Measurements from ENCODE around the gene ZNF641. TPM values are rescaled to one million over a fixed set of nuclear protein-coding genes. Genes with fewer than 3 reads are reported as not detected.
A peak's percentile ranks its signal among the peaks of the same experiment; 100 is the strongest.

ZNF641 gene
- total RNA-seq, 1 experiment from 2014 or later = 12.0 TPM

DNA sequence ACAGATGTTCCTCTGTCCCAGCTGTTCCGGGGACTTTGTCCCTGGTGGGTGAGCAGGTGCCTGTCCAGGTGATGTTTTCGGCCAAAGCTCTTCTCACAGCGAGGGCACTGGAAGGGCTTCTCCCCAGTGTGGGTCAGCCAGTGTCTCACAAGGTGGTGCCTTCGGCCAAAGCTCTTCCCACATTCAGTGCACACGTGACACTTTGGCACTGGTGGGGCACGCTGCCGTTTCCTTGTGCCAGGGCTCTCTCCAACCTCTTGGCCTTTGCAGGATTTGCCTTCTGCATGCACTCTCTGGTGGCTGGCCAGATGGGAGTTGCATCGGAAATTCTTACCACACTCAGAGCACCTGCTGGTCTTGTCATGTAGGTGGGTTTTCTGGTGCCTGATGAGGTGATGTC lies 7.7 kb downstream of the ZNF641 start:
- no peak for DNase-seq (ENCODE audit: unreplicated experiment)
- intact Hi-C loops (cut with micrococcal nuclease) = no loop called here
- Mint-ChIP-seq H3K4me1 (ENCODE audit: insufficient read depth, unreplicated experiment) (no peaks in the 10 kb centered on the region), H3K36me3 (ENCODE audit: insufficient read depth, unreplicated experiment) (peaks cover 20% of the 10 kb centered on the region), H3K27ac (ENCODE audit: low read depth, unreplicated experiment) (no peak overlapping the region), H3K9me3 (ENCODE audit: unreplicated experiment) (no peaks in the 10 kb centered on the region), H3K4me3 (ENCODE audit: unreplicated experiment) (no peak overlapping the region), H3K27me3 (ENCODE audit: insufficient read depth, unreplicated experiment) (no peaks in the 10 kb centered on the region)
- ChIA-PET POLR2A (no interaction called here), CTCF (no interaction called here)
- BruUV-seq (replicated peaks) = no TSS peak
- TF ChIP-seq, protein P1, sequence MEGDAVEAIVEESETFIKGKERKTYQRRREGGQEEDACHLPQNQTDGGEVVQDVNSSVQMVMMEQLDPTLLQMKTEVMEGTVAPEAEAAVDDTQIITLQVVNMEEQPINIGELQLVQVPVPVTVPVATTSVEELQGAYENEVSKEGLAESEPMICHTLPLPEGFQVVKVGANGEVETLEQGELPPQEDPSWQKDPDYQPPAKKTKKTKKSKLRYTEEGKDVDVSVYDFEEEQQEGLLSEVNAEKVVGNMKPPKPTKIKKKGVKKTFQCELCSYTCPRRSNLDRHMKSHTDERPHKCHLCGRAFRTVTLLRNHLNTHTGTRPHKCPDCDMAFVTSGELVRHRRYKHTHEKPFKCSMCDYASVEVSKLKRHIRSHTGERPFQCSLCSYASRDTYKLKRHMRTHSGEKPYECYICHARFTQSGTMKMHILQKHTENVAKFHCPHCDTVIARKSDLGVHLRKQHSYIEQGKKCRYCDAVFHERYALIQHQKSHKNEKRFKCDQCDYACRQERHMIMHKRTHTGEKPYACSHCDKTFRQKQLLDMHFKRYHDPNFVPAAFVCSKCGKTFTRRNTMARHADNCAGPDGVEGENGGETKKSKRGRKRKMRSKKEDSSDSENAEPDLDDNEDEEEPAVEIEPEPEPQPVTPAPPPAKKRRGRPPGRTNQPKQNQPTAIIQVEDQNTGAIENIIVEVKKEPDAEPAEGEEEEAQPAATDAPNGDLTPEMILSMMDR (IDR thresholded peaks at IDR 0.05; ENCODE audit: unreplicated experiment) = no peak

- no peaks in the 10 kb centered on the region for H3K9me3 Mint-ChIP-seq (ENCODE audit: unreplicated experiment)
- no peak for DNase-seq (ENCODE audit: unreplicated experiment)
- no peaks in the 10 kb centered on the region for H3K4me1 Mint-ChIP-seq (ENCODE audit: insufficient read depth, unreplicated experiment)
- ChIA-PET POLR2A (interaction anchor here (1.2 kb wide), 1 partner anchor 9 kb away, joined by 3 read pairs; the partner anchor contains the start of gene ZNF641), CTCF (no interaction called here)
- intact Hi-C loops (cut with micrococcal nuclease) = no loop called here
- H3K27me3 Mint-ChIP-seq (ENCODE audit: insufficient read depth, unreplicated experiment) = no peaks in the 10 kb centered on the region
- TF ChIP-seq, protein P1 (IDR thresholded peaks at IDR 0.05; ENCODE audit: unreplicated experiment) = no peak
- H3K36me3 Mint-ChIP-seq (ENCODE audit: insufficient read depth, unreplicated experiment) = peaks cover 13% of the 10 kb centered on the region
- no TSS peak for BruUV-seq (replicated peaks)
- H3K4me3 Mint-ChIP-seq (ENCODE audit: unreplicated experiment) = no peak overlapping the region
- no peak overlapping the region for H3K27ac Mint-ChIP-seq (ENCODE audit: low read depth, unreplicated experiment)
These were observed 9.8 kb downstream of the ZNF641 start for GRCh38 chr12:48340943-48341342.

DNA sequence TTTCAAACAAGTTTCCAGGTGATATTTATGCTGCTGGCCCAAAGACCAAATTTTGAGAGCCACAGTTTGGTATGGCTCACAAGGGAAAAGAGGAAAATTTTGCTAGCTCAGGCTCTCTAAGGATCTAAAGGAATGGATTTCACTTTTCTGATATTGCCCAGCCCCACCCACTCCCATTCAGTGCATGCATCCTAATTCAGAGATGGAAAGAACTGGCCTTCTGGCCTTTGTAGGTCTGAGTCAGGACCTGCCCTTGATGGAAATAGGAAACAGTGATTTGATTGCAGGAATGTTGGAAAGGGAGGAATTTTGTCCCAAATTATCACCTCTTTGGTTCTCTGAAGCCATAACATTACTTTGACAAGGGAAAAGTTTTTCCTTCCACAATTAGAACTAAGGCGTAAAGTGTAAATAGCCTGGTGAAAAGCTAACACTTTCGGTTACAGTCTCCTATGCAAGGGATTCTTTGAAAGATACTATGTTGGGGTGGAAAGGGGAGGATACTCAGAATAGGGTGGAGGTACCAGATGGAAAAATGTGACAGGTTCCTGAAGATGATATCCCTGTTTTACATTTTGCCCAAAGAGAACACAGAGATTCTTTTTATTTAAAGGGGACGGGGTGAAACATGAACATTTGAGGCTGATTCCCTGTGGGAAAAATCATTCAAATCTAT lies 11.1 kb downstream of the ZNF641 start:
- ChIA-PET POLR2A (no interaction called here), CTCF (interaction anchor here (0.8 kb wide), 1 partner anchor 541 kb away, joined by 3 read pairs; no protein-coding TSS in a partner anchor)
- H3K4me1 Mint-ChIP-seq (ENCODE audit: insufficient read depth, unreplicated experiment) = no peaks in the 10 kb centered on the region
- H3K27me3 Mint-ChIP-seq (ENCODE audit: insufficient read depth, unreplicated experiment) = no peaks in the 10 kb centered on the region
- no peak overlapping the region for H3K4me3 Mint-ChIP-seq (ENCODE audit: unreplicated experiment)
- no peak overlapping the region for H3K27ac Mint-ChIP-seq (ENCODE audit: low read depth, unreplicated experiment)
- H3K9me3 Mint-ChIP-seq (ENCODE audit: unreplicated experiment) = no peaks in the 10 kb centered on the region
- TF ChIP-seq, protein P1 (IDR thresholded peaks at IDR 0.05; ENCODE audit: unreplicated experiment) = no peak
- peaks cover 2% of the 10 kb centered on the region for H3K36me3 Mint-ChIP-seq (ENCODE audit: insufficient read depth, unreplicated experiment)
- BruUV-seq (replicated peaks) = no TSS peak
- DNase-seq (ENCODE audit: unreplicated experiment) = no peak
- intact Hi-C loops (cut with micrococcal nuclease) = no loop called here

DNA sequence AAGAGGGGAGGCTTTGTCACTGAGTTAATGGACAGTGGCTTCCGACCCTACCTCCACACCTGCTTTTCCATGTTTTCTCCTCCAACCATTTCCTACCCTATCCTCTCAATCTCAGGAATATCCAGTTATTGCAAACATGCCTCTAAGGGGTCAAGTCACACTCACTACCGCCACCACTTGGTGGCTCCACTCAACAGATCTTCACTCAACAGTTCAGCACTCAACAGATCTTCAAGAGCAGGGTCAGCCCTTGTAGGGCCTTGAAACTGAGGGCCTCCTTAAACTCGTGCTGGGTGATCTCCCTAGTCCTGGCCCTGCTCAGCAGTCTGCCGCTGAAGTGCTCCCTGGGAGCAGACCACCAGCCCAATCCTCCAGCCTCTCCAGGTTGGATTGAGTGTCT lies 14.2 kb downstream of the ZNF641 start:
- no peak overlapping the region for H3K4me3 Mint-ChIP-seq (ENCODE audit: unreplicated experiment)
- no peaks in the 10 kb centered on the region for H3K9me3 Mint-ChIP-seq (ENCODE audit: unreplicated experiment)
- POLR2A ChIA-PET = no interaction called here
- intact Hi-C loops (cut with micrococcal nuclease) = no loop called here
- TF ChIP-seq, protein P1 (IDR thresholded peaks at IDR 0.05; ENCODE audit: unreplicated experiment) = no peak
- no peak overlapping the region for H3K27ac Mint-ChIP-seq (ENCODE audit: low read depth, unreplicated experiment)
- no TSS peak for BruUV-seq (replicated peaks)
- no peaks in the 10 kb centered on the region for H3K27me3 Mint-ChIP-seq (ENCODE audit: insufficient read depth, unreplicated experiment)
- CTCF ChIA-PET = interaction anchor here (0.6 kb wide), 1 partner anchor 10 kb away, joined by 3 read pairs; no protein-coding TSS in a partner anchor
- DNase-seq (ENCODE audit: unreplicated experiment) = peak; percentile 18
- H3K4me1 Mint-ChIP-seq (ENCODE audit: insufficient read depth, unreplicated experiment) = no peaks in the 10 kb centered on the region
- no peaks in the 10 kb centered on the region for H3K36me3 Mint-ChIP-seq (ENCODE audit: insufficient read depth, unreplicated experiment)
